NCI-H82 treated with DMSO at 0.1 percent for 48 hours (cell line): ENCODE data around the gene GPR180.

Source experiments
- DNase-seq: peaks from one replicate; lab custom pipeline; 2025; ENCODE audit not compliant: unreplicated experiment; lab: John Stamatoyannopoulos, UW

Gene GPR180

DNA sequence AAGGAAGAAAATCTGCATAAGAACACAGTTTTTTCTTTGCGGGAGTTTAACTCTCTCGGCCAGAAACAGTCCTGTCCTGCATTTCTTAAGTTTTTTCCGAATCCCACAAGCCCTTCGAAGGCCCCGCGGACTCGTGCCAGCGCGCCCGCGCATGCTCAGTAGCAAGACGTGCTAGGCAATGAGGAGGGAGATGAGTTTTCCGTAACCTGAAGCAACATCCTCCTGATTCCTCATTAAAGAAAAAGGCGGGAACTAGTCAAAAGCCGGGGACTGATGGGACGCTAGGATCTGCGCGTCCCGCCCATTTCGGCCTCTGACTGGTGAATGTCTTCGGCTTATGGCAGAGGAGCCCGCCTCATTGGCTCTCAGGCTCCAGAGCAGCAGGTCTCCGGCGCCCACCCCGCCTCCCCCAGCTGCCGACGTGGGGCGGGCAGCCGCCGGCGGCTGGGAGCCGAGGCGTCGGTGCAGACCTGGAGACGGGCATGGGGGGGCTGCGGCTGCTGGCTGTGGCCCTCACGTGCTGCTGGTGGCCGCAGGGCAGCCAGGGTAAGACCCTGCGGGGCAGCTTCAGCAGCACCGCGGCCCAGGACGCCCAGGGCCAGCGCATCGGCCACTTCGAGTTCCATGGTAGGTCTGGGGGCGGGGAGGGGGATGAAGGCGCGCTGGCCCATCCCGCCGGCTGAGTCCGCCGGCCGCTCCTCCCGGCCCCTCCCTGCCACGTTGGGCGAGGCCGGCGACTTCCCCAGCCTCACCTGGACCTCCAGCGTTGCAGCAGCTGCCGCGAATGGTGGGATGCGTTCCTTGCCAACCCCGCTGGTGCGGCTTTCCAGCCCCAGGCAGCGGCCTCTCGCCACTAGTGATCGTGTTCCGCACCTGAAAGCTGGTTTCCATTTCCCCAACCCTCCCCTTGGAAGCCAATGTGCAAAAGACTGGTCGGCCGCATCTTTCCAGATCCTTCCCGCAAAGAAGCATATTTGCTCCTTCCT, at the start of gene GPR180:
Gene GPR180, plus strand, starts transcription at position 412 of the 986 bp plus-strand sequence. Its CDS starts 71 bp downstream, at position 483.
- peak; percentile 99 for DNase-seq

DNA sequence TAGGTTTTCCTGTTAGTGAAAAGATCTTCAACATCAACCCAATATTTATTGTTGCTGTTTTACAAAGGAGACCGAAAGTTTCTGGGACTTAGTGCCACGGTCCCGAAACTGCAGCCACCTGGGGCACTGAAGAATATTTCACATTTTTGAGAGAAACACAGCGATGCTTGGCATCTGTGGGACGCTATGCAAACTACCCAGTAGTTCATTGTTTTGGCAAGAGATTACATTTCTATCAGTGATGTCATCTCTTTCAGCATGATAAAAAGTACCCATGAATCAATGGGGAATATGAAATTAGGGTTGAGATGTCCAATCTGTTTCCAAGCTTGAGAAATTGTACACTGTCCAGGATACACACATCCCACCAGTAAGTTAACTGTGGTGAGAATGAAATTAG, 49.6 kb upstream of the GPR180 start:
- DNase-seq, result no peak

DNA sequence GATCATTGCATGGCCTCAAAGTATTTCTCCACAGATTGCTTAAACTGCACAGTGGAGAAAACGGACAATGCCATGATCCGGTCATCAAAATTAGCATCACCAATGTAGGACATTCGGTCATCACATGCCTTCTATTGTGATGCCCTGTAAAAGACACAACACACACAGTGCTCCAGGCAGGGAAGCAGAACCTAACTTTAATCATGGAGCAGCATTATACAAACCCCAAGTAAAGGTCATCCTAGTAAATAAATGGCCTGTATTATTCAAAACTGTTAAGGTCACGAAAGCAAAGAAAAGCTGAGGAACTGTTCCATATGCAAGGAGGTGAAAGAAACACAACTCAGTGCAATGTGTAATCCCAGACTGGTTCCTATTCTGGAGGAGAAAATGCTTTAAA, 47.9 kb upstream of the GPR180 start:
- DNase-seq, result no peak

DNA sequence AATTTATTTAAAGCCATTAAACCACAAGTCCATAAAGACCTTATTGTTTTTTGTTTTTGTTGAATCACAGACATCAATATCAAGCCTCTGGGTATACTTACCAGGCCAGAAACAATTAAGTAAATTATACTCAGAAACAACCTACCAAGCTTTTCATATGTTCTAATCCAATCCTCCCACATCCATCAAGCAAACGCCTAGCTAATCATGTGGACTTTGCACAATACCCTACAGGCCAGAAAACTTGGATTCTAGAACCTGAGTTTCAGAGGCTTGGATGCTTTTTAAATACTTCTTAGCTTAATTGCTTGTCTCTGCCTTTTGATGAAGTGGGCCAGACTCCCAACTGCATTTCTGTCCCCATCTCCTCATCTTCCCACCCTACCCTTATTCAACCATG, 45.6 kb upstream of the GPR180 start:
- DNase-seq, result no peak

DNA sequence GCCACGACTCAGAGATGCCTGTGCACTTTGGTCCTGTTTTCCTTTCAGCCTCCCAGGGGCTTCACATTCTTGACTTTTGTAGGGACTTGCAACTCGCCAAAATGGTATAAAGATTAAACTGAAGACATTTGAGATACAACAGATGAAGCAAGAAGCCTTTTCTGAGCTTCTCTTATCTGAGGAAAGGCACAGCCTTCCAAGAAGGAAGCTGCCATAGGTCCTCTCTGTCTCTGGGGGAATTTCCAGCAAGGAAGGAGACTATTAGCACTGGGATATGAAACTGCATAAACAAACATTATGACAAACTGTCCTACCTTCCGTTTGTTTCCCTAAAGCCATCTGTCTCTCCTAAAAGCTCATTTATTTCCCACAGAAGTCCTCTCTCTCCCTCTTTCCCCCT, 45.0 kb upstream of the GPR180 start:
- peak; percentile 53 for DNase-seq

DNA sequence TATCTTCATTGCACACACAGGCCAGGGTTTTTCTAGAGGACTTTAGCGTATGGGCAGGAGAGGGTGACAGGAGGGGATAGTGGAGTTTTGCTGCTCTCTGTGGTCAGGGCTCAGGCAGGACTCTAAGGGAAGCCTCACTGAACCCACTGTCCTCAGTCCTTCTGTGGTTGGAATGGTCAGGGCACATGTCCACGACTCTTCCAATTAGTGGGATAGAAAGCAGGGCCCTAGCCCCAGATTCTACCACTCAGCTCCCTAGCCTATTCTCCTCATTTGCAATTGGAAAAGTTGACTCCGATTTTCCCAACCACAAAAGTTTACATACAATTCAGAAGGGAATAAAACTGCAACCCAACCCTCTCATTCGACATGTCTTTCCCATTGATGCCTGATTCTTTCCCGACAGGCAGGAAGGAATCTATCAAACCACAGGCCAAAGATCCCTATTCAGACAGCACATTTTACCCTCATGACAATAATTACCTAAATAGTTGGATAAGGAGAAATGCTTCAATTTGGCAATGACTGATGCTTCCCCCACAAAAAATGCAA, 43.9 kb upstream of the GPR180 start:
- DNase-seq, result no peak

DNA sequence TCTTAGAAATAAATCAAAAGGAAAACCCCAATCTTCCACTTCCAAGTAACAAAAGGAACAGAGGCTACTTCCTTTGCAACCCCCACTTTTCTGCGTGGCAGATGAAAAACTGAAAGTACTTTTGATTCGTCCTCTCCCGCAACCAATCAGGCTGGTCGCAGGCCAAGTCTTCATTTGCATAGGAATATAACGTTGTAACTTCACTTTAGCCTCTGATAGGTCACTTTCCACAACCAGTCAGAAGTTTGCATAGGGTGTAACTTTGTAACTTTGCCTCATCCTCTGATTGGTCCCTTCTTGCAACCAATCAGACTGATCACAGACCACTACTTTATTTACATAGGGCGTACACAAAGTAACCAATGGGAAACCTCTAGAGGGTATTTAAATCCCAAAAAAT, 42.9 kb upstream of the GPR180 start:
- no peak for DNase-seq

DNA sequence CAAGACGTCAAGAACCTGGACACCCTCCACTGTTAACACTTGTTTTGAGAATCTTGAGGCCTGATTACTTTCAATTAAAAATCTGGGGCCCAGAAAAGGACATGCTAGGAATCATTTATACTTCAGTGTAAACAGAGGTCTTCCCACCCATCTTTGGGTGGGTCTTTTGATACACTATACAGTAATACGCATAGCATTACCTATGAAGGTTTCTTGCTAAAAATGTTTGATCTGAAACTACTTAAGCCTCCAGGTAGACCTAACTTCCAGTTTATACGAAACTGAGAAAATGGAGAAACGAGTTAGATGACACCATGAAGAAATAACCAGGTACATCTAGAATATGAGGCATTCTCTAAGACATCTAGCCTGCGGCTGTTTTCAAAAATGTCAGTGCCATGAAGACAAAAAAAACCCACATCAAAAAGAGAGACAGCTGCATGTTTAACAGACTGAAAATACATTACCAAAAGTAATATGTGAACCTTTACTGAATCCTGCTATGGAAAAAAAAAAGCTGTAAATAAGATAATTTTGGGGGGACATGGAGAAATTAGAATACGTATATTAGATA, 42.3 kb upstream of the GPR180 start:
- no peak for DNase-seq

DNA sequence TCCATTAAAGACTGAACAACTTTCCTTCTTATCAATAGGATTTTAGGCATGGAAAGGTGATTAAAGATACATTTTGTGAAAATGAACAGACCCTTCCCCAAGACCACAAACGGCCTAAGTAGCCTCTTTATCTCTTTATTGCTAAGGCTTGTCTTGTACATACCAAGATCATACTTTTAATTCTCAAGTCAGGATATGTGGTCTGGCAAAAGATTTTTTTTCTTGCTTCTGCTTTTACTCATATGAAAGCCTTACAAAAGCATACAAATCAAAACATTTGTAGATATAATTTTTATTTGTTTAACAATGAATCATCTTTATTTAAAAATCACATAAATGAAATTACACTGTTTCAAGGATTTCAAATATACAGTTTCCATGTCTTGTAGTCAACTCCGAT, 41.5 kb upstream of the GPR180 start:
- DNase-seq, result no peak

DNA sequence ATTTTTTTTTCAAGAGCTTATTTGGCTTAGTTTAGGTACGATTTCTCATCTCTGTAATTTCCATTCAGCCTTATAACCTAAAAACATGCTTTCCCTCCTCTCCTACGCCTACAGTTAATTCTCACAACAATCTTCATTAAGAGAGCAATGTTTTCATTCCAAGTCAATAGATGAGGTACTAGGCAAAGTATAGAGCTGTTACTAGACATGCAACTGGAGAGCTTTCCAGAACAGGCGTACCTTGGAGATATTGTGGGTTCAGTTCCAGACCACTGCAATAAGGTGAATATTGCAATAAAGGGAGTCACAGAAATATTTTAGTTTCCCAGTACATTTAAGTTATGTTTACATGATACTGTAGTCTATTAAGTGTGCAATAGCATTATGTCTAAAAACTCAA, 40.5 kb upstream of the GPR180 start:
- DNase-seq, result no peak

DNA sequence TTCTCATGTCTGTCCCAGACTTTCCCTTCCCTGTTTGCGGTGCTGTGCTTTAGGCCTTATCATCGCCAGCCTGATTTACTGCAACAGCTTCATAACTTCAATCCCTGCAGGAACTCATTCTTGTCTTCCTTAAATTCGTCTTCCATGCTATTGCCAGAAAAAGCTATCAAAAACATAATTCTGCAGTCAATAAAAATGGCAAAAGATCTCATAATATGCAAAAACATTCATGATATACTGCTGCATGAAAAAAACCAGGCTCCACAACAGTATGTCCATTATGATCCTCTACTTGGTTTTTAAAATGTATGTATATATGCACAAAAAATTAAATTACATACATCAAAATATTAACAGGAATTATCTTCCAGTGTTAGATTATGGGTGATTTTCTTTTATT, 34.1 kb upstream of the GPR180 start:
- no peak for DNase-seq

DNA sequence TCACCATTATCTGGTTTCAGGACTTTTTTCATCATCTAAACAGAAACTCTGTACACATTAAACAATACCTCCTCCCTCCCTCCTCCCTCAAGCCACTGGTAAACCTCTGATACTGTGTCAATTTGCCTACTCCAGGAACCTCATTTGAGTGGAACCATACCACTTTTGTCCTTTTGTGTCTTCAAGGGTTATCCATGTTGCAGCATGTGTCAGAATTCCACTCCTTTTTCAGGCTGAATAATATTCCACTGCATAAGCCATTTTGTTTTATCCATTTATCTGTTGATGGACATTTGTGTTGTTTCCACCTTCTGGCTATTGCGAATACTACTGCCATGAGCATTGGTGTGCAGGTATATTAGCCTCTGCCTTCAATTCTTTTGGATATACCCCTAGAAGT, 33.2 kb upstream of the GPR180 start:
- DNase-seq, result no peak

DNA sequence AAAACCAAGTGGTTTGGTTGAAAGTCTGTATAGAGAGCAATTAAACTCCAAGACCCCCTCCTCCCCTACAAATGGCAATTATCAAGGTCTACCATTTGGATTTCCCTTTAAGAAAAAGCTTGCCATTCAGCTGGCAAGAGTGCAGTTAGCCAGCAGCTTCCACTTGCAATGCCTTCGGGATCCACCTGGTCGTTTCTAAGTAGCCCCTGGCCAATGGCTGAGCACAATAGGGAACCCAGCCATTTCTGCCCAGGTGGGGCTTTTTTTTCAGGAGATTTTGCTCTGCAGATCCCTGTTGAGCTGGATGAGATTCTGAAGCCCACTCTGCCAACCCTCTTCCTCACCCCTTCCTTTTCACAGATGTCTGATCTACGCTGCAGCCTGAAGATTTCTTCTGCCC, 32.0 kb upstream of the GPR180 start:
- DNase-seq, result no peak

DNA sequence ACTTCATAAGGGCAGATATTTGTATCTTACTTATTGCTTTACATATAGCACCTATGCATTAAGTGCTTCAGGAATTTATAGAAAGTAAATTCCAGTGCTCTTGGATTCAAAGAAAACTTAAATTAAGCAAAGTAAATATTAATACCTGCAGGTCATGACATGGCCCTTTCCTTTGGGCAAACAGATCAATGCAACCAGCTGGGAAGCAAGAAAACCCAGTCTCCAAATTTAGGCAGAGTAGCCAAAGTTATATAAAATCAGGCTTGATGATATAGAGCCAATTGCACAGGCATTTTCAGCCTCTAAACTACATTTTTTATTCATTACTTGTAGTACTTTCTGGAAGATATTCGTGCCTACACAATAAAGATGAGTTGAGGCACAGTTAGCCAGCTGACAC, 22.6 kb upstream of the GPR180 start:
- DNase-seq, result no peak

DNA sequence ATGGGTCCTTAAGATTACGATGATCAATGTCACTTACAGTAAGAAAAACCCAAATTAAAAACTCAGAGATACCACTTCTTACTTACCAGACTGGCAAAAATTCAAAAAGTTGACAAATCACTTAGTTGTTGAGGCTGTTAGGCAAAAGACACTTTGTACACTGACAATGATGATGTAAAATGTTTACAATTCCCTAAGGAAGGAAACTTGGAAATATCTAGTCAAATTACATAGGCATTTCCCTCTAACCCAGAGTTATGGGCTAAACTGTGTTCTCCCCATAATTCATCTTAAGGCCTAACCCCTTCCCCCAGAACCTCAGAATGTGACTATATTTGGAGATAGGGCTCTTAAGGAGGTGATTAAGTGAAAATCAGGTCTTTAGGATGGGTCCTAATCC, 17.7 kb upstream of the GPR180 start:
- DNase-seq, result no peak

DNA sequence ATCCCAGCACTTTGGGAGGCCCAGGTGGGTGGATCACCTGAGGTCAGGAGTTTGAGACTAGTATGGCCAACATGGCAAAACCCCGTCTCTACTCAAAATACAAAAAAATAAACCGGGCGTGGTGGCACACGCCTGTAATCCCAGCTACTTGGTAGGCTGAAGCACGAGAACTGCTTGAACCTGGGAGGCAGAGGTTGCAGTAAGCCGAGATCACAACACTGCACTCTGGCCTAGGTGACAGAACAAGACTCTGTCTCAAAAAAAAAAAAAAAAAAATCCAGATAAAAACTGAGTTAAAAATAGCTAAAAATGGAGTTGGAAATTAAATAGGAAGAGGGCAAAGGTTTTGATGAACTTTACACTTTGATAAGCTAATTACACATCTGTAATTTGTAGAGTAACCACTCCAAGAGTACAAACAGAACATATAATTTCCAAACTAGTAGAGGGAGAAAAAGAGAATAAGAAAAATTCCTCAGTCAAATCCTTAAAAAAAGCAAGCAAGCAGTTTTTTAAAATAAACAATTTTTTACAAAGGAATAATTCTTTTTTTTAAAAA, 16.0 kb upstream of the GPR180 start:
- DNase-seq, result no peak

DNA sequence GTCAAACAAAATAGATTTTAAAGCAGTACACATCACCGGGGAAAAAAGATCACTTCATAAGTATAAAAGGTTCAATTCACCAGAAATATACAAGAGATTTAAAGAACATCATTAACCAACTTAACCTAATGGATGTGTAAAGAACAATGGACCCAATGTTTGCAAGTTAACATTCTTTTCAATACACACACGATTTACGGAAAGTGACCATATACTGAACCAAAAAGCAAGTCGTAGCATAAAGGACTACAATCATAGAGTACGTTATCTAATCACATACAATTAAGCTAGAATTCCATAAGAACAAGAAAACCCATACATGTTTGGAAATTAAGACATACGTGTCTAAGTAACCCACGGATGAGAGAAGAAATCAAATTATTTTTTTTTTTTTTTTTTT, 15.3 kb upstream of the GPR180 start:
- no peak for DNase-seq

DNA sequence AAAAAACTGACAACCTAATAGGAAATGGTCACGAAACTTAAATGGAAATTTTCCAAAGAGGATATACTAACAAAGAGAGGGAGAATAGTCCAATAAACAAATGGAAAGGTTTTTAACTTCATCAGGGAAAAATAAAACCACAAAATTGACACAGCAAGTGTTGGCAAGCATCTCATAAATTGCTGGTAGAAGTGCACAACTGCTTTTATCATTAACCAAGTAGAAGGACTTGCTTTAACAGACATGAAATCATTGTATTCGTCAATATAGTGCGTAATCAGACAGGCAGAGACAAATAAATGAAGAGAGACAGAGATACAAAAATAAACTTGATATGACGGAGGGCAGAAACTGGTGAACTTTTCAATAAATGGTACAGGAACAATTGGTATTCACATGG, 13.1 kb upstream of the GPR180 start:
- no peak for DNase-seq

DNA sequence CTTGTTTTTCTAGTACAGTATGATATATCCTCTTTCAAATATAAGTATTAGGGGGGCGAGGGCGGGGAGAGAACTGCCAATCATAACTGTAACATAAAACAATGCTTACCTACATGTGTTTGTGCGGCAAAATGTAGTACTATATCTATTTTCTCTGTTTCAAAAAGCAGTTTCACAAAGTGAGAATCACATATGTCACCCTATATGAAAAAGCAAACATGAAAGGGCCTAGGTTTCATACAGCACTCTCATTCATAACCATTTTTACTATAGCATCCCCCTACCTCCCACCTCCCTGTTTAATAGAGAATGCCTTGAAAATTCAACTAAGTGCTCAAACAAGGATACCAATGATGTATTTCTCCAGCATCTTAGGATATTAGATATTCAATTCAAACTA, 10.9 kb upstream of the GPR180 start:
- no peak for DNase-seq

DNA sequence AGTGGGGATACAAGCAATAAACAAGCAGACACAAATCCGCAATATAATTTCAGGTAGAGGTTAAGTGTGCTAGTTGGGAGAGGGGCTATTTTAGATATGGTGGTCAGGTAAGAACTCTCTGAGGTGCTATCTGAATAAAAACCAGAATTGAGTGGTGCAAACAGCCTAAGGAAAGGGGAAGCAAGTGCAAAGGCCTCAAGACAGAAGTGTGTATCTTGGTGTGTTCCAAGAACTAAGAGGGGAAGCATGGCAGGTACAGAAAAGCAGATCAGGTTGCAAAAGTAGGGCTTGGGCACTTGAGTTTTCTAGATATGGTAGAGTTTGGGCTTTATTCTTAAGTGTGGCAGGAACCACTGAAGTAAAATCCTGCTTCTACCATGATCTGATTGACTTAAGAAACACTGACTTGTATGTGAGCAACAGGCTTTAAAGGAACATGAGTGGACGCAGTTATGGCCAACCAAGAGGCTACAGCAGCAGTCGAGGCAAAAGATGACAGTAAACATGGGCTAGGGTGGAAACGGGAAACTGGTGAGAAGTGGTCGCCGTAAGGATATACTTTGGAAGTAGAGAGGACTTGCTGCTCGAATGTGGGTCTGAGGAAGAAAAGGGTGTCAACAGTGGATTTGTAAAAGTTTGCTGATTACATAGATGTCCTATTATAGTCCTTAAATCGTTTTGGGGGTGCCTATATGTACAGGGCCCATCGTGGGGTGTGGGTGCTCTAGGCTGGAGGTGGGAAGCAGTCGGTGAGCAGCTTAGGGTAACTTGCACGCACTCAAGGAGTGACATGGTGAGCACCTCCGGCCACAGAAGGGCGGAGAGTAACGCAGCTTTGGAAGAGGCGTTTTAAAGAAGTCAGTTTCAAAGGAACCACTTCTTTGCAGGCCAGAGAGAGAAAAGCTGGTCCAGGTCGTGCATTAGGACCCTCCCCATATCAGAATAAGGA, 6.4 kb upstream of the GPR180 start:
- DNase-seq, result no peak
